ENCODE data around the gene TOP3B. TPM values are rescaled to one million over a fixed set of nuclear protein-coding genes. Genes with fewer than 3 reads are reported as not detected.

The TOP3B gene
- polyA plus RNA-seq, 3 donors, result 9.0 to 31.9 (median 9.5) TPM

DNA sequence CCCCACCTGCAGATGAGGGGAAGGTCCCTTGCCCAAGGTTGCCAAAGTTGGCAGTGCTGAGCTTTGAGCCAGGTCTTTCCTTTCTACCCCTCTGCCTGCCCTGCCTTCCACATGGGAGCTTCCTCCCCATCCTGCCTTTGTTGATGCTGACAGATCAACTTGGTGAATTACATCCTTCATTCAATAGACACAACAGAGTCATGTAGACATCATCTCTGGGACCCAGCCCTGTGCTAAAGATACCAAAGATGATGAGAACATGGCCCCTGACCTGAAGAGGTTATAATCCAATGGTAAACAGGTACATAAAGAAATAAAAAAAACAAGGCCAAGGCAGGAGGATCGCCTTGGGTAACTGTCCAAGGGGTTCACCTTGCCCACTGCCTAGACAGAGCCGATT is 72.7 kb downstream of the TOP3B start:
- Histone ChIP-seq H3K9ac (ENCODE audit: insufficient read depth, low read length, poor library complexity, severe bottlenecking) (no peak overlapping the region), H3K79me2 (ENCODE audit: insufficient read depth, low read length) (no peaks in the 10 kb centered on the region), H2AFZ (ENCODE audit: insufficient read depth, low read depth, low read length, poor library complexity, severe bottlenecking) (no peak overlapping the region), H3K9me3 (replicated peaks in 1 of 2; ENCODE audit: control insufficient read depth in 1 of 2, insufficient read depth in 1 of 2, low read length in 2 of 2) (no peaks in the 10 kb centered on the region), H3K27me3 (ENCODE audit: control insufficient read depth in 2 of 2, insufficient read depth in 2 of 2, low read length in 2 of 2) (no peaks in the 10 kb centered on the region), H3K4me1 (ENCODE audit: control insufficient read depth in 1 of 2, insufficient read depth in 2 of 2, low read length in 2 of 2) (no peaks in the 10 kb centered on the region), H3K27ac (ENCODE audit: low read depth in 1 of 2, low read length in 2 of 2) (no peak overlapping the region), H3K36me3 (replicated peaks in 1 of 2; ENCODE audit: control insufficient read depth in 1 of 2, insufficient read depth in 2 of 2, low read length in 2 of 2) (no peaks in the 10 kb centered on the region), H3K4me3 (replicated peaks in 1 of 3; ENCODE audit: low read depth in 2 of 3, low read length in 3 of 3) (no peak overlapping the region), H3K4me2 (replicated peaks; ENCODE audit: extremely low read depth, low read length, poor library complexity, severe bottlenecking) (no peak overlapping the region), H4K20me1 (ENCODE audit: insufficient read depth, low read length) (no peaks in the 10 kb centered on the region)
- Mint-ChIP-seq H3K9me3 (peaks cover 0 to 2% (median 0%) of the 10 kb centered on the region in 7 donors), H3K4me3 (no peak overlapping the region), H3K36me3 (peaks cover 6 to 7% of the 10 kb centered on the region in 2 donors), H3K27ac (no peak overlapping the region), H3K4me1 (peaks cover 2% of the 10 kb centered on the region), H3K27me3 (ENCODE audit: low read depth in 3 of 3) (peaks cover 0 to 4% (median 0%) of the 10 kb centered on the region in 3 donors)
- TF ChIP-seq, protein P1, sequence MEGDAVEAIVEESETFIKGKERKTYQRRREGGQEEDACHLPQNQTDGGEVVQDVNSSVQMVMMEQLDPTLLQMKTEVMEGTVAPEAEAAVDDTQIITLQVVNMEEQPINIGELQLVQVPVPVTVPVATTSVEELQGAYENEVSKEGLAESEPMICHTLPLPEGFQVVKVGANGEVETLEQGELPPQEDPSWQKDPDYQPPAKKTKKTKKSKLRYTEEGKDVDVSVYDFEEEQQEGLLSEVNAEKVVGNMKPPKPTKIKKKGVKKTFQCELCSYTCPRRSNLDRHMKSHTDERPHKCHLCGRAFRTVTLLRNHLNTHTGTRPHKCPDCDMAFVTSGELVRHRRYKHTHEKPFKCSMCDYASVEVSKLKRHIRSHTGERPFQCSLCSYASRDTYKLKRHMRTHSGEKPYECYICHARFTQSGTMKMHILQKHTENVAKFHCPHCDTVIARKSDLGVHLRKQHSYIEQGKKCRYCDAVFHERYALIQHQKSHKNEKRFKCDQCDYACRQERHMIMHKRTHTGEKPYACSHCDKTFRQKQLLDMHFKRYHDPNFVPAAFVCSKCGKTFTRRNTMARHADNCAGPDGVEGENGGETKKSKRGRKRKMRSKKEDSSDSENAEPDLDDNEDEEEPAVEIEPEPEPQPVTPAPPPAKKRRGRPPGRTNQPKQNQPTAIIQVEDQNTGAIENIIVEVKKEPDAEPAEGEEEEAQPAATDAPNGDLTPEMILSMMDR (IDR thresholded peaks at IDR 0.05), result no peak
- WGBS (ENCODE audit: insufficient coverage), result 83% methylated on average over 2 of the region's 2 CpGs
- intact Hi-C loops (cut with micrococcal nuclease), result no loop called here
- no peak for DNase-seq

DNA sequence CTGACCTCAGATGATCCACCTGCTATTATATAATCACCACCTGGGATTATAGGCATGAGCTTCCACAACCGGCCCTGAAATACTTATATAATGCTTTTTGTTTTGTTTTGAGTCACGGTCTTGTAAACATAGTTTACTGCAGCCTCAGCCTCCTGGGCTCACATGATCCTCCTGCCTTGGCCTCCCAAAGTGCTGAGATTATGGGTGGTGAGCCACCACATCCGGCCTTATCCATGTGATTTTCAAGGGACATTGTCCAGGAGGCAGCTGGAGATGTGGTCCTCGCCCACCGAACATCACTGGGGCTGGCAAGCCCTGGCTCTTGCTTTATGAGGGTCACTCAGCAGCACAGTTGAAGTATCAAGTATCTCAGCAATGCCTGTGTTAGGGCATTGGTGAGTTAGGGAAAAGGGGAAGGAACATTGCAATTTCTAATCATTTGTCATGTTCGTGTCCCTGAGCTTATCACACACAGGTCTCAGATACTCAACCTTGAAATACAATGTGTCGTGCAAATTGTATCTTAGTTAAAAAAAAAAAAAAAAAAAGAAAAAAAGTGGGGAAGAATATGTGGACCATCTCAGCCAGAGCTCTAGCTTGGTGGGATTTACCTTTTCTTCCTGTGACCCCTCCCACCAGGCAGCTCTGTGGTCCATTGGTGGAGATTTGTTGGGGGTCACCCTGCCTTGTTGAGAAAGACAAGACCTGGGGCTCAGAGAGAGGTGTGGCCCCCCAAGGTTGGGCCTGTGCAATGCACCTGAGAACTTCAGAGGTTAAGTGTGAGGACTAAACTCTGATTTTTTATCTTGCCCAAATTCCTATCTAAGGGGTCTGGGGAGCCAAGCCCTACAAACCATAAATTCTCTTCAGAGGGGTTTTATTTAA is 74.7 kb downstream of the TOP3B start:
- Mint-ChIP-seq H3K9me3 (peaks cover 0 to 2% (median 0%) of the 10 kb centered on the region in 7 donors), H3K4me3 (no peak overlapping the region), H3K4me1 (peaks cover 2% of the 10 kb centered on the region), H3K27me3 (ENCODE audit: low read depth in 3 of 3) (peaks cover 0 to 4% (median 3%) of the 10 kb centered on the region in 3 donors), H3K27ac (no peak overlapping the region), H3K36me3 (peaks cover 9 to 14% of the 10 kb centered on the region in 2 donors)
- no peak overlapping the region for H3K27ac ChIP-seq (ENCODE audit: low read depth in 1 of 2, low read length in 2 of 2)
- intact Hi-C loops (cut with micrococcal nuclease), result no loop called here
- H3K79me2 ChIP-seq (ENCODE audit: insufficient read depth, low read length), result no peaks in the 10 kb centered on the region
- TF ChIP-seq, protein P1 (IDR thresholded peaks at IDR 0.05), result no peak
- whole genome bisulfite sequencing (ENCODE audit: insufficient coverage), result 97% methylated on average over 4 of the region's 7 CpGs
- H3K9ac ChIP-seq (ENCODE audit: insufficient read depth, low read length, poor library complexity, severe bottlenecking), result no peak overlapping the region
- H3K4me3 ChIP-seq (replicated peaks in 1 of 3; ENCODE audit: low read depth in 2 of 3, low read length in 3 of 3), result no peak overlapping the region
- H3K36me3 ChIP-seq (replicated peaks in 1 of 2; ENCODE audit: control insufficient read depth in 1 of 2, insufficient read depth in 2 of 2, low read length in 2 of 2), result no peaks in the 10 kb centered on the region
- H4K20me1 ChIP-seq (ENCODE audit: insufficient read depth, low read length), result no peaks in the 10 kb centered on the region
- H3K4me2 ChIP-seq (replicated peaks; ENCODE audit: extremely low read depth, low read length, poor library complexity, severe bottlenecking), result no peak overlapping the region
- no peak for DNase-seq
- H2AFZ ChIP-seq (ENCODE audit: insufficient read depth, low read depth, low read length, poor library complexity, severe bottlenecking), result no peak overlapping the region
- H3K4me1 ChIP-seq (ENCODE audit: control insufficient read depth in 1 of 2, insufficient read depth in 2 of 2, low read length in 2 of 2), result no peaks in the 10 kb centered on the region
- H3K27me3 ChIP-seq (ENCODE audit: control insufficient read depth in 2 of 2, insufficient read depth in 2 of 2, low read length in 2 of 2), result no peaks in the 10 kb centered on the region
- no peaks in the 10 kb centered on the region for H3K9me3 ChIP-seq (replicated peaks in 1 of 2; ENCODE audit: control insufficient read depth in 1 of 2, insufficient read depth in 1 of 2, low read length in 2 of 2)

Other genes with a start within 250 kb of the TOP3B start
- gene YPEL1, start 247.0 kb downstream of the TOP3B start, polyA plus RNA-seq, result 1 to 10 TPM; 1.0 to 2.3 (median 2.0) TPM
- 100 to 1,000 TPM in 2 of 3 donors, 10 to 100 TPM in 1; 47.0 to 148 (median 118) TPM for gene MAPK1, start 115.1 kb downstream of the TOP3B start, polyA plus RNA-seq
- 10 to 100 TPM; 28.8 to 95.0 (median 37.2) TPM for gene PPM1F, start 29.9 kb downstream of the TOP3B start, polyA plus RNA-seq